Activated CD4-positive, alpha-beta memory T cell treated with anti-CD3 and anti-CD28 coated beads, Interleukin-2, amount 10 ng/mL, durations not matched to agents 7 days and 5 days (primary cell): Measurements from ENCODE around the gene BATF3. TPM values are rescaled to one million over a fixed set of nuclear protein-coding genes. Genes with fewer than 3 reads are reported as not detected.
A peak's percentile ranks its signal among the peaks of the same experiment; 100 is the strongest.

ENCODE experiments used
- CTCF ChIA-PET: fragments of 350-600 bp; sonication (Branson Sonifier 250); formaldehyde crosslinking; loops from one replicate; lab custom pipeline; 2021; ENCODE audit warnings: antibody characterized with exemption, inconsistent platforms; lab: Charles Lee
- POLR2A ChIA-PET: fragments of 350-600 bp; sonication (Branson Sonifier 250); formaldehyde crosslinking; loops from one replicate; lab custom pipeline; 2021; ENCODE audit warnings: antibody characterized with exemption; lab: Charles Lee
- DNase-seq: peaks from one replicate; pipeline ENCODE4 v3.0.0-alpha.2; 2020
- H3K27ac Mint-ChIP-seq: one replicate; pipeline ENCODE4 v1.8.0; 2021; ENCODE audit warnings: mild to moderate bottlenecking, mixed read lengths
- H3K27me3 Mint-ChIP-seq: one replicate; pipeline ENCODE4 v1.8.0; 2021; ENCODE audit warnings: mixed read lengths
- H3K36me3 Mint-ChIP-seq: one replicate; pipeline ENCODE4 v1.8.0; 2021; ENCODE audit warnings: low read depth, mixed read lengths
- H3K4me1 Mint-ChIP-seq: one replicate; pipeline ENCODE4 v1.8.0; 2021; ENCODE audit warnings: mixed read lengths
- H3K4me3 Mint-ChIP-seq: one replicate; pipeline ENCODE4 v1.8.0; 2021; ENCODE audit warnings: mild to moderate bottlenecking, mixed read lengths
- H3K9me3 Mint-ChIP-seq: one replicate; pipeline ENCODE4 v1.8.0; 2021; ENCODE audit warnings: mixed read lengths
- total RNA-seq, 2 experiments: library from RNA; stranded (reverse); gene quantifications; one replicate each; pipeline ENCODE4 v1.2.3, GENCODE V29; 2021

BATF3 gene
- total RNA-seq, 2 experiments from 2014 or later = 56.5 to 56.7 TPM

DNA sequence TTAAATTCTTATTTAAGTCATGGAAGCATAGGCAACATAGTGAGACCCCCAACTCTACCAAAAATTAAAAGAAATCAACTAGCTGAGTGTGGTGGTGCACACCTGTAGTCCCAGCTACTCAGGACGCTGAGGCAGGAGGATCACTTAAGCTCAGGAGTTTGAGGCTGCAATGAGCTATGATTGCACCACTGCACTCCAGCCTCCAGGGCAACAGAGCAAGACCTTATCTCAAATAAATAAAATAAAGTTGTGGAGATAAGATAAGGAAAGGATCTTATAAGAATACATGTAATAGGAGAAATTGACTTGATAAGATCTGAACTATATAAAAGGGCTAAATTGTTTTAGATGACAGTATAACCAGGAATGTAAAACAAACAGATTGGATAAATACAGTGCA lies 2.3 kb upstream of the BATF3 start:
- Mint-ChIP-seq H3K27me3 (peaks cover 2% of the 10 kb centered on the region), H3K4me3 (no peak overlapping the region), H3K27ac (peak overlapping the region; percentile 9), H3K9me3 (no peaks in the 10 kb centered on the region), H3K4me1 (peaks cover 64% of the 10 kb centered on the region), H3K36me3 (peaks cover 4% of the 10 kb centered on the region)
- no peak for DNase-seq
- CTCF ChIA-PET = interaction anchor here (0.8 to 2.6 kb wide), 16 partner anchors 9 to 89 kb away, joined by 3 to 20 read pairs (median 6); partner anchors contain the start of genes NSL1 and TATDN3
- POLR2A ChIA-PET = interaction anchor here (1.0 to 1.7 kb wide), 4 partner anchors 19 to 89 kb away, joined by 3 to 7 read pairs (median 5); partner anchors contain the start of genes NSL1 and TATDN3

- peaks cover 72% of the 10 kb centered on the region for H3K4me1 Mint-ChIP-seq
- H3K36me3 Mint-ChIP-seq = peaks cover 10% of the 10 kb centered on the region
- peaks cover 2% of the 10 kb centered on the region for H3K27me3 Mint-ChIP-seq
- no peak for DNase-seq
- peak overlapping the region; percentile 81 for H3K27ac Mint-ChIP-seq
- ChIA-PET POLR2A (interaction anchor here (0.6 to 1.7 kb wide), 9 partner anchors 10 to 294 kb away, joined by 3 to 7 read pairs (median 3); partner anchors contain the start of genes NSL1 and TATDN3), CTCF (interaction anchor here (0.8 to 2.6 kb wide), 17 partner anchors 10 to 142 kb away, joined by 3 to 20 read pairs (median 5); partner anchors contain the start of genes NSL1 and TATDN3)
- peak overlapping the region; percentile 74 for H3K4me3 Mint-ChIP-seq
- no peaks in the 10 kb centered on the region for H3K9me3 Mint-ChIP-seq
These were observed 1.5 kb upstream of the BATF3 start for GRCh38 chr1:212700892-212701819.

GRCh38 chr1:212700223-212700891 lies 717 bp upstream of the BATF3 start:
- POLR2A ChIA-PET = interaction anchor here (1.0 to 1.7 kb wide), 6 partner anchors 10 to 294 kb away, joined by 3 to 7 read pairs (median 3); no protein-coding TSS in a partner anchor
- peak; percentile 51 for DNase-seq
- Mint-ChIP-seq H3K4me1 (peaks cover 80% of the 10 kb centered on the region), H3K27me3 (peaks cover 2% of the 10 kb centered on the region), H3K36me3 (peaks cover 18% of the 10 kb centered on the region), H3K4me3 (peak overlapping the region; percentile 74), H3K27ac (peak overlapping the region; percentile 81), H3K9me3 (no peaks in the 10 kb centered on the region)
- CTCF ChIA-PET = interaction anchor here (0.9 to 2.6 kb wide), 9 partner anchors 23 to 142 kb away, joined by 3 to 20 read pairs (median 6); partner anchors contain the start of genes NSL1 and TATDN3

DNA sequence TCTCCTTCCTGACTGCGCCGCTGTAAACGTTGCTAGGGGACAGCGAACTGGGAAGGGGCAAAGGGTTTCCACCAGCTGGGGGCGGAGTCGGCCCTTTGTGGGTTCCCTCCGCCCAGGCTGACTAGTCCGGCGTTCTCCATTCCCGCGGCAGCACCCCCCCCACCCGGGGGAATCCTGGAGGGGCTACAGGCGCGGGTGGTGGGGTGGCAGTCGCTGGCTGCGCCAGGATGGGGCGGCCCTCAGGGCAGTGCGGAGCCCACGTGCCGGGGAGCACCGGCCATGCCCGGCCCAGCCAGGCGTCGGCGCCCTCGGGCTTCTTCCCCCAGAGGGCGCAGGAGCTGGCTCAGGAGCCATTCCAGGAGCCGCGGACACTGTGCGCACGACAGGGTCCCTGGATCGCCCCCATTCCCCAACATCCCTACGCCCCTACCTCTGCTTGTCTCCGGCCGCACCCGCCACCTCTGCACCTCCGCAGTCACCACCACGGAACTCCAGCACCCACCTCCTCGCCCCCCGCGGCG lies 476 bp downstream of the BATF3 start:
- H3K9me3 Mint-ChIP-seq = no peaks in the 10 kb centered on the region
- DNase-seq = peak; percentile 66
- H3K4me1 Mint-ChIP-seq = peaks cover 75% of the 10 kb centered on the region
- peaks cover 2% of the 10 kb centered on the region for H3K27me3 Mint-ChIP-seq
- peaks cover 26% of the 10 kb centered on the region for H3K36me3 Mint-ChIP-seq
- H3K27ac Mint-ChIP-seq = peak overlapping the region; percentile 77
- H3K4me3 Mint-ChIP-seq = peak overlapping the region; percentile 74
- ChIA-PET CTCF (interaction anchor here (0.6 to 4.6 kb wide), 14 partner anchors 11 to 132 kb away, joined by 3 to 22 read pairs (median 4); partner anchors contain the start of genes NSL1 and TATDN3), POLR2A (interaction anchor here (0.8 to 2.3 kb wide), 6 partner anchors 9 to 222 kb away, joined by 3 to 8 read pairs (median 4); partner anchors contain the start of genes ATF3, NSL1 and TATDN3)

GRCh38 chr1:212698467-212699103 lies 1.1 kb downstream of the BATF3 start:
- Mint-ChIP-seq H3K36me3 (peaks cover 32% of the 10 kb centered on the region), H3K27me3 (peaks cover 2% of the 10 kb centered on the region), H3K9me3 (no peaks in the 10 kb centered on the region), H3K27ac (peak overlapping the region; percentile 70), H3K4me3 (peak overlapping the region; percentile 74), H3K4me1 (peaks cover 71% of the 10 kb centered on the region)
- no peak for DNase-seq
- CTCF ChIA-PET = interaction anchor here (0.6 to 4.6 kb wide), 21 partner anchors 10 to 663 kb away, joined by 3 to 22 read pairs (median 4); partner anchors contain the start of genes DTL, INTS7, NSL1 and TATDN3
- POLR2A ChIA-PET = interaction anchor here (0.8 to 2.3 kb wide), 8 partner anchors 9 to 222 kb away, joined by 3 to 8 read pairs (median 4); partner anchors contain the start of genes ATF3, NSL1 and TATDN3

GRCh38 chr1:212696721-212697331 lies 2.8 kb downstream of the BATF3 start:
- no peak for DNase-seq
- ChIA-PET CTCF (interaction anchor here (0.6 to 4.6 kb wide), 10 partner anchors 25 to 241 kb away, joined by 3 to 22 read pairs (median 6); no protein-coding TSS in a partner anchor), POLR2A (interaction anchor here (0.7 to 2.3 kb wide), 4 partner anchors 25 to 95 kb away, joined by 4 to 8 read pairs (median 5); partner anchors contain the start of genes ATF3, NSL1 and TATDN3)
- H3K9me3 Mint-ChIP-seq = no peaks in the 10 kb centered on the region
- peak overlapping the region; percentile 55 for H3K27ac Mint-ChIP-seq
- peaks cover 41% of the 10 kb centered on the region for H3K36me3 Mint-ChIP-seq
- H3K4me3 Mint-ChIP-seq = peak overlapping the region; percentile 74
- peaks cover 2% of the 10 kb centered on the region for H3K27me3 Mint-ChIP-seq
- H3K4me1 Mint-ChIP-seq = peaks cover 67% of the 10 kb centered on the region

DNA sequence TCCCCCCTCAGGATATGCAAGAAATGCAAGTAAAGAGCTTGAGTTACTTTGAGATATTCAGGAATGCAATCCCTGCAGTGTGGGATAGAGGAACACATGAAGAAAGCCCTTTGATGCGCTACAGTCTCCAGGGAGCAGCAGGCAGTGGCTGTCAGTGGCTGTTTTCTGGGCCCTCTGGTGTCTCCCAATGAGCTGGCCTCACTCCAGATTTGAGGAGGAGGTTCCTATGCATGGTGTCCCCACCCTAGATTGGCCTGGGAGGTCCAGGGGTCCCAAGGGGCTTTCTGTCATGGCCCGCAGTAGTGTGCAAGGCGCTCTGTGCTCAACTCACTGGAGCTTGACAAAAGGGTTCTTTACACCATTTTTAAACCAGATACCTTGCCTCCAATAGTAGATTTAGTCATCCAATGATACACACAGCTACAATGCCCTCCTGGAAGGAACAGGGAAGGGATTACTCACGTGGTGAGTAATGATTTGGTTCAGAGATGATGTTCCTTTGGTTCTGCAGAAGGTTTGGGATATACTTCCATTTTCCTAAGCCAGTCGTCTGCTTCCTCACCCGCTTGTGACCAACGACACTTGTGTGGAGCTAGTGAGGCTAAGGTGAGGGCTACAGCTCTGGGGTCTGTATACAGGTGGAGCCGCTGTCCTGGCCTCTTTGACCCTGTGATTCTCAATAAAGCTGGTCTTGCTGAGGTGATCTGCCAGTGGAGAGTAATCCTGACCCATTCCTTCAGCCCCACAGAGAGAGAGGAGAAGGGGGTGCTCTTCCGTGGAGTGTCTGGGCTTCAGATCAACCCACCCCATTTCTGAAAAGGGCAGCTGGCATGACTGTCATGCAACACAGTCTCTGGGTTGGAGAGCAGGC lies 6.6 kb downstream of the BATF3 start:
- DNase-seq = no peak
- no peak overlapping the region for H3K4me3 Mint-ChIP-seq
- peaks cover 56% of the 10 kb centered on the region for H3K4me1 Mint-ChIP-seq
- ChIA-PET POLR2A (interaction anchor here (0.6 kb wide), 1 partner anchor 98 kb away, joined by 3 read pairs; the partner anchor contains the start of gene NSL1), CTCF (interaction anchor here (1.2 kb wide), 2 partner anchors 28 to 89 kb away, joined by 3 to 4 read pairs; no protein-coding TSS in a partner anchor)
- H3K9me3 Mint-ChIP-seq = no peaks in the 10 kb centered on the region
- peaks cover 44% of the 10 kb centered on the region for H3K36me3 Mint-ChIP-seq
- no peak overlapping the region for H3K27ac Mint-ChIP-seq
- H3K27me3 Mint-ChIP-seq = no peaks in the 10 kb centered on the region

DNA sequence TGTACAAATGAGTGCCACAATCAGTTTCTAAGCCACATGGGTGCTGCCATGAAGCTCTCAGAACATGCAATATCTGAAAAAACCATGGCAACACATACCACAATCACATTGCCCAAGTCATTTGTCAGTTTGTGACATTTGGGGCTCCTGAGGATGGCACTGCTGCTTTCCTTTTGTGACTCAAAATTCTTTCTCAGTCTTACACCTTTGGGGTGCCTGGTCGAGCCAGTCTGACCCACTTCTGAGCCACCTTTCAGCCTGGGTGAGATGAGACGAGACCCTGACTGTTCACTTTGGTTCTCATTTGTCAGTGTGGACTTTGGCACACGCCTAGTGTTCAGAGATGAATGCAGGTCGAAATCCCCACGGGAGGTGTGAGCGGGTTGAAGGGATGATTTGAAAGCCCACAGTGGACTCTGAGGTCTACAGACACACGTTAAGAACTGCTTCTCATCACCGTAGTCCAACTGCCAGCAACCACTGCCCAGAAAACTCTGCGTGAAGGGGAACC lies 8.0 kb downstream of the BATF3 start:
- CTCF ChIA-PET = interaction anchor here (1.9 kb wide), 1 partner anchor 27 kb away, joined by 7 read pairs; no protein-coding TSS in a partner anchor
- peaks cover 51% of the 10 kb centered on the region for H3K4me1 Mint-ChIP-seq
- H3K27ac Mint-ChIP-seq = peak overlapping the region; percentile 67
- H3K9me3 Mint-ChIP-seq = no peaks in the 10 kb centered on the region
- POLR2A ChIA-PET = no interaction called here
- no peak overlapping the region for H3K4me3 Mint-ChIP-seq
- H3K27me3 Mint-ChIP-seq = no peaks in the 10 kb centered on the region
- peaks cover 51% of the 10 kb centered on the region for H3K36me3 Mint-ChIP-seq
- peak; percentile 47 for DNase-seq

- Mint-ChIP-seq H3K27me3 (no peaks in the 10 kb centered on the region), H3K36me3 (peaks cover 51% of the 10 kb centered on the region), H3K9me3 (no peaks in the 10 kb centered on the region), H3K4me3 (no peak overlapping the region), H3K27ac (peak overlapping the region; percentile 67), H3K4me1 (peaks cover 51% of the 10 kb centered on the region)
- no peak for DNase-seq
- ChIA-PET POLR2A (no interaction called here), CTCF (interaction anchor here (1.9 kb wide), 1 partner anchor 26 kb away, joined by 7 read pairs; no protein-coding TSS in a partner anchor)
These were observed 8.7 kb downstream of the BATF3 start for GRCh38 chr1:212690816-212691403.
